Gastroesophageal sphincter (tissue), 4 donors: ENCODE data around the gene TOMM5. TPM values are rescaled to one million over a fixed set of nuclear protein-coding genes. Genes with fewer than 3 reads are reported as not detected.

ENCODE experiments used
- ATAC-seq: fragments of 150-250 bp; one replicate; pipeline ENCODE4 v1.9.1; 2016; ENCODE audit warnings: mild to moderate bottlenecking, moderate library complexity
- H3K27ac ChIP-seq, 4 donors: fragments of 200-600 bp; sonication (generic) in 3 of 4; 1 replicate in 3 of 4; 2 replicates in 1 of 4; pipeline ENCODE4 v1.5.1; 2016 to 2019
- H3K27me3 ChIP-seq: fragments of 200-600 bp; sonication (generic); one replicate; pipeline ENCODE4 v1.5.1; 2019
- H3K36me3 ChIP-seq, 2 donors: fragments of 200-600 bp; sonication (generic); one replicate each; pipeline ENCODE4 v1.5.1; 2019; ENCODE audit warnings: control low read depth in 1 of 2
- H3K4me1 ChIP-seq, 3 donors: fragments of 200-600 bp; sonication (generic); 1 replicate in 2 of 3; 2 replicates in 1 of 3; pipeline ENCODE4 v1.5.1; 2016 to 2019; ENCODE audit warnings: control low read depth in 2 of 3
- H3K4me3 ChIP-seq, 2 donors: fragments of 200-600 bp; sonication (generic); one replicate each; pipeline ENCODE4 v1.5.1; 2019; ENCODE audit warnings: mild to moderate bottlenecking in 1 of 2, moderate library complexity in 1 of 2
- H3K9me3 ChIP-seq, 3 donors: fragments of 200-600 bp; sonication (generic); one replicate each; pipeline ENCODE4 v1.5.1; 2017 to 2019; ENCODE audit warnings: control low read depth in 2 of 3
- EP300 ChIP-seq: sonication (generic); formaldehyde crosslinking; IDR thresholded peaks from one replicate; pipeline ENCODE4 v1.6.1; 2017; ENCODE audit warnings: antibody characterized with exemption, mild to moderate bottlenecking
- POLR2A ChIP-seq, 2 donors: fragments of 450-650 bp; IDR thresholded peaks; one replicate each; pipeline ENCODE4 v1.6.1; 2017; ENCODE audit warnings: antibody characterized with exemption in 2 of 2, mild to moderate bottlenecking in 2 of 2, moderate library complexity in 1 of 2
- POLR2AphosphoS5 ChIP-seq: sonication (generic); formaldehyde crosslinking; IDR thresholded peaks from one replicate; pipeline ENCODE4 v1.6.1; 2017; ENCODE audit warnings: antibody characterized with exemption
- WGBS, 2 donors: methylation state at CpG; one replicate each; pipeline ENCODE4 v1.1.5; 2018; ENCODE audit warnings: low coverage in 1 of 2; 5-methylcytosine and 5-hydroxymethylcytosine counted together
- total RNA-seq, 4 donors: library from RNA; depleted of rRNA; stranded (reverse); fragments of >200 nt; gene quantifications; one replicate each; pipeline ENCODE4 v1.1.0, GENCODE V29; 2016
- TF ChIP-seq, protein P1 (sequence below), 4 experiments: fragments of 200-600 bp in 2 of 4; fragments of 450-650 bp in 2 of 4; sonication (generic) in 1 of 4; IDR thresholded peaks; one replicate each; pipeline ENCODE4 v1.5.1; 2017 to 2019; ENCODE audit warnings: antibody characterized with exemption in 4 of 4, mild to moderate bottlenecking in 2 of 4, moderate library complexity in 2 of 4

The TOMM5 gene
- total RNA-seq, 4 donors from 2014 or later, result 46.8 to 85.6 (median 82.5) TPM

DNA sequence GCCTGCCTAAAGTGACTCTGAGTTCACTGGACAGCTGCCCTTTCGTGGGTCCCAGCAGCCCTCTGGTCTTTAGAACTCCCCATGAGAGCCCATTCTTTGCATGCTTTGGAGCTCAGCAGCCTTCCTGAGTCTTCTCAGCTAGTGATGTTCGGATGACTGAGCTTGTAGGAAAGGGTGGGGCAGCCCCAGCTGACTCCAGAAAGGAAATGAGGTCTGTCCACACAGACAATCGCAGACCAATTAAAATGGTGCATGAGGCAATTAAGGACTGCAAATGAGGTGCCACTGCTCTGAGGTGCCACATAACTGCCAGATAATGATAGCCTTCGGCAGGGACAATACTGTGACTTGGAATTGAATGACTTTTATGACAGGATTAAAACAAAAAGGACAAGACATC lies 25.4 kb upstream of the TOMM5 start:
- WGBS, 2 donors, result 31 to 45% methylated on average over 2 to 3 of the region's 4 CpGs
- Histone ChIP-seq H3K4me3 (no peak overlapping the region), H3K36me3 (no peaks in the 10 kb centered on the region), H3K9me3 (no peaks in the 10 kb centered on the region), H3K4me1 (no peaks in the 10 kb centered on the region), H3K27me3 (peaks cover 9% of the 10 kb centered on the region), H3K27ac (no peak overlapping the region)
- no peak for TF ChIP-seq POLR2A (IDR thresholded peaks at IDR 0.05)
- no peak for TF ChIP-seq POLR2AphosphoS5
- TF ChIP-seq EP300, result no peak
- TF ChIP-seq, protein P1, sequence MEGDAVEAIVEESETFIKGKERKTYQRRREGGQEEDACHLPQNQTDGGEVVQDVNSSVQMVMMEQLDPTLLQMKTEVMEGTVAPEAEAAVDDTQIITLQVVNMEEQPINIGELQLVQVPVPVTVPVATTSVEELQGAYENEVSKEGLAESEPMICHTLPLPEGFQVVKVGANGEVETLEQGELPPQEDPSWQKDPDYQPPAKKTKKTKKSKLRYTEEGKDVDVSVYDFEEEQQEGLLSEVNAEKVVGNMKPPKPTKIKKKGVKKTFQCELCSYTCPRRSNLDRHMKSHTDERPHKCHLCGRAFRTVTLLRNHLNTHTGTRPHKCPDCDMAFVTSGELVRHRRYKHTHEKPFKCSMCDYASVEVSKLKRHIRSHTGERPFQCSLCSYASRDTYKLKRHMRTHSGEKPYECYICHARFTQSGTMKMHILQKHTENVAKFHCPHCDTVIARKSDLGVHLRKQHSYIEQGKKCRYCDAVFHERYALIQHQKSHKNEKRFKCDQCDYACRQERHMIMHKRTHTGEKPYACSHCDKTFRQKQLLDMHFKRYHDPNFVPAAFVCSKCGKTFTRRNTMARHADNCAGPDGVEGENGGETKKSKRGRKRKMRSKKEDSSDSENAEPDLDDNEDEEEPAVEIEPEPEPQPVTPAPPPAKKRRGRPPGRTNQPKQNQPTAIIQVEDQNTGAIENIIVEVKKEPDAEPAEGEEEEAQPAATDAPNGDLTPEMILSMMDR (IDR thresholded peaks at IDR 0.05), result no peak
- ATAC-seq, result no peak

DNA sequence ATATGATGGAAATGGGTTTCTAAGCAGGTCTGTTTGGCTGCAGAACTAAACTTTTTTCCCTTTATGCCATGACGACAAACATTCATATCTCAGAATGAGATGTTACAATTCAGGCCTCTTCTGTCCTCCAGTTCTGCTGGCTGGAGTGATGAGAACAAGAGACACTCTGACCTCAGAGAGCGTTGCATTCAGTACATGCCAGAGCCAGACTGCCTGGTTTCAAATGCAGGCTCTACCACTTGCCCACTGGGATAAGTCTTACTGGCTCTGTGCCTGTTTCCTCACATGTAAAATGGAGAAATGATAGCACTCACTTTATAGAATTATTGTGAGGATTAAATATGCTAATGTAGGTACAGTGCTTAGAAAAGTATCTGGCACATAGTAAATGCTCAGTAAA lies 24.8 kb upstream of the TOMM5 start:
- 59% methylated on average over 2 of the region's 2 CpGs for WGBS, 2 donors
- no peak for TF ChIP-seq EP300
- no peak for TF ChIP-seq POLR2A (IDR thresholded peaks at IDR 0.05)
- Histone ChIP-seq H3K27me3 (peaks cover 16% of the 10 kb centered on the region), H3K4me1 (no peaks in the 10 kb centered on the region), H3K4me3 (no peak overlapping the region), H3K27ac (no peak overlapping the region), H3K9me3 (no peaks in the 10 kb centered on the region), H3K36me3 (no peaks in the 10 kb centered on the region)
- no peak for ATAC-seq

DNA sequence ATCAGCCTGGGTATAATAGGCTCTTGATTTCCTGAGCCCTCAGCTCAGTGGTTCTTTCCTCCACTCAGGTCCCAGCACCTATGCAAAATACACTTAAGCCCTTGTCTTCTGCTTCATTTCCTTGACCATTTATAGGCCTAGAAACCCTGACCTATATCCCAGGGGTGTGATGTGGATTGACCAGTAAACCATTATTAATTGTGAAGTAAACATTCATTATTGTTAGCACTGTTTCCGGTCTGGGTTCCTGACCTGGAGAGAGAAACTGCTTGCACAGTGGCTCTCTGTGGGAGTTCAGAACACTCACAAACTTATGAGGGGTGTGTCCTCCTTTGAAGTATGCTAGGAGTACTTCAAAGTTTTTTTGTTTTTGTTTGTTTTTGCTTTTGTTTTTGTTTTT lies 19.6 kb upstream of the TOMM5 start:
- H3K9me3 ChIP-seq, result no peaks in the 10 kb centered on the region
- peaks cover 15% of the 10 kb centered on the region for H3K27me3 ChIP-seq
- ATAC-seq, result no peak
- no peaks in the 10 kb centered on the region for H3K36me3 ChIP-seq
- TF ChIP-seq POLR2AphosphoS5 (no peak), POLR2A (IDR thresholded peaks at IDR 0.05) (no peak), EP300 (no peak)
- TF ChIP-seq, protein P1 (IDR thresholded peaks at IDR 0.05), result no peak
- no peak overlapping the region for H3K4me3 ChIP-seq
- no peaks in the 10 kb centered on the region for H3K4me1 ChIP-seq
- 40 to 80% methylated on average over 1 of the region's 1 CpG for WGBS, 2 donors
- no peak overlapping the region for H3K27ac ChIP-seq

DNA sequence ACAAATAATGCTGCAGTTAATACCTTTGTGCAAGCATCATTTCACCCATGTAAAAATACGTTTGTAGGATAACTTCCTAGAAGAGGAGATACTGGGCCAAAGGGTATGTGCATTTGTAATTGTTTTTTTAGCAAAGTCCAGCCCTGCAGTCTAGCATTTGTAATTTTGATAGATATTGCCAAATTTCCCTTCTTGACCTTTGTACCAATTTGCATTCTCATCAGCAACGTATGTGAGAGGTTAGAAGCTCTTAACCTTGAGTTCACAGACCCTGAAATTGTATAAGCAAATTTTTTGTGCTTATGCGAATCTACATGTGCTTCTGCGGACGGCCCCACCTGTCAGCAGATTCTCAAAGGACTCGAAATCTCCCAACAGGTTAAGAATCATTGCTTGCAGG lies 18.6 kb upstream of the TOMM5 start:
- TF ChIP-seq, protein P1 (IDR thresholded peaks at IDR 0.05), result no peak
- no peak for TF ChIP-seq POLR2AphosphoS5
- TF ChIP-seq POLR2A (IDR thresholded peaks at IDR 0.05), result no peak
- WGBS, 2 donors, result 60 to 65% methylated on average over 5 to 6 of the region's 6 CpGs
- H3K4me1 ChIP-seq, result no peaks in the 10 kb centered on the region
- H3K36me3 ChIP-seq, result no peaks in the 10 kb centered on the region
- ATAC-seq, result no peak
- H3K4me3 ChIP-seq, result no peak overlapping the region
- H3K27ac ChIP-seq, result no peak overlapping the region
- no peaks in the 10 kb centered on the region for H3K9me3 ChIP-seq
- peaks cover 14% of the 10 kb centered on the region for H3K27me3 ChIP-seq

DNA sequence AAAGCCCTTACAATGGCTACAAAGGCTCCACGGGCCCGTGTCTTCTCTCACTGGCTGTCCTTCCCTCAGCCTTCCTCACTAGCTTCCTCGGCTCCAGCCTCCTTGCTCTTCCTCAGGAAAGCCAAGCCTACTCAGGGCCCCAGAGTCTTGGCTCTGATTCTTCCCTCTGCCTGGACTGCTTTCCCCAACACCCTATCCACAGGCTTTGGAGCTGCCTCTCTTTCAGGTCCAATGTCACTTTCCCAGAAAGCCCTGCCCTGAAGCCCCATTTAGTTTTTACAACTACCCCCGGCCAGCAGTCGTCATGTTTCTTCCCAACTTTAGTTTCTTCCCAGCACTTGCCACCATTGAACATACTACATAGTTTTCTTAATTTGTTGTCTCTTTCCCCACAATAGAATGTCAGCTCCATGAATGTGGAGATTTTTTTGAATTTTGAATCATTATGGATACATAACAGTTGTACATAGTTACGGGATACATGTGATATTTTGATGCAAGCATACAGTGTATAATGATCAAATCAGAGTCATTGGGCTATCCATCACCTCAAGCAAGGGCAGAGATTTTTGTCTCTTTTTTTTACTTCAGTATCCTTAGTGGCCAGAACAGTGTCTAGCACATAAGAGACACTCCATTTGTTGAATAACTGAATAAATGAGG lies 17.5 kb upstream of the TOMM5 start:
- 61 to 71% methylated on average over 5 to 6 of the region's 6 CpGs for WGBS, 2 donors
- no peak overlapping the region for H3K27ac ChIP-seq
- ATAC-seq, result no peak
- no peaks in the 10 kb centered on the region for H3K36me3 ChIP-seq
- TF ChIP-seq EP300, result no peak
- TF ChIP-seq, protein P1 (IDR thresholded peaks at IDR 0.05), result no peak
- TF ChIP-seq POLR2AphosphoS5, result no peak
- H3K4me1 ChIP-seq, result no peaks in the 10 kb centered on the region
- no peaks in the 10 kb centered on the region for H3K9me3 ChIP-seq
- no peak overlapping the region for H3K4me3 ChIP-seq
- peaks cover 20% of the 10 kb centered on the region for H3K27me3 ChIP-seq
